RWPE2 (cell line): Measurements from ENCODE around the gene MPRIP.

Experiments used
- ATAC-seq: fragments of 200-7000 bp; cut with Tn5 transposase; 3 replicates; pipeline ENCODE4 v1.9.1; 2021; ENCODE audit warnings: low read depth
- DNase-seq: peaks from one replicate; pipeline ENCODE4 v3.0.0-alpha.2; 2020; ENCODE audit warnings: low spot score
- H3K27ac ChIP-seq: fragments of 450-650 bp; 2 replicates; pipeline ENCODE4 v1.5.1; 2017; ENCODE audit warnings: mild to moderate bottlenecking; ENCODE audit not compliant: poor library complexity, severe bottlenecking
- H3K27me3 ChIP-seq: fragments of 250-450 bp; sonication (Bioruptor Pico); 2 replicates; pipeline ENCODE4 v1.5.1; 2021; ENCODE audit warnings: mild to moderate bottlenecking, moderate library complexity; ENCODE audit not compliant: insufficient read depth, poor library complexity, severe bottlenecking
- H3K36me3 ChIP-seq: fragments of 250-450 bp; sonication (Bioruptor Pico); 2 replicates; pipeline ENCODE4 v1.5.1; 2020; ENCODE audit warnings: low read depth, mild to moderate bottlenecking, moderate library complexity
- H3K4me1 ChIP-seq: fragments of 250-450 bp; sonication (Bioruptor Pico); 2 replicates; pipeline ENCODE4 v1.5.1; 2021; ENCODE audit warnings: mild to moderate bottlenecking, moderate library complexity; ENCODE audit not compliant: insufficient read depth, poor library complexity, severe bottlenecking
- H3K4me3 ChIP-seq: fragments of 250-450 bp; sonication (Bioruptor Pico); 2 replicates; pipeline ENCODE4 v1.5.1; 2021; ENCODE audit warnings: mild to moderate bottlenecking, moderate library complexity; ENCODE audit not compliant: severe bottlenecking
- H3K9me3 ChIP-seq: fragments of 250-450 bp; sonication (Bioruptor Pico); 2 replicates; pipeline ENCODE4 v1.5.1; 2021; ENCODE audit warnings: mild to moderate bottlenecking, moderate library complexity; ENCODE audit not compliant: severe bottlenecking
- TF ChIP-seq, protein P1 (sequence below): fragments of 450-650 bp; IDR thresholded peaks from one replicate; pipeline ENCODE4 v1.5.1; 2017; ENCODE audit warnings: mild to moderate bottlenecking, moderate library complexity; ENCODE audit not compliant: poor library complexity, severe bottlenecking

The MPRIP gene

DNA sequence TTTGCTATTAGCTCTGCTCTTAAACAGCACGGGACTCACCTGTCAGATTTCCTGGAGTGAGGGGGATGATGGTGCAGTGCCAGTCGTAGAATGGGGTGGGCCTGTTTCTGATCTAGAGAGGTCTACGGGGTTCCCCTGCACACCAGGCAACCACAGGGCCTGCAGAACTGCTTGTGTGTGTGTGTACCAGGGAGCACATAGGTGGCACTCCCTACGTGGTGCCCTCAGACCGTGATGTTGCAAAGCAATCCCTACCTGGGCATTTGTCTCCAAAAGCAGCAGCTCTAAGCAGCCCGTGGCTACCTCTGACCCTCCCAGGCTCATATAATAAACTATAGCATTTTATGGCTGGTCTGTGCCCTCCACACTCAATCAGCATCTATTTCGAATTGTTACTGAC is 38.5 kb downstream of the MPRIP start:
- TF ChIP-seq, protein P1, sequence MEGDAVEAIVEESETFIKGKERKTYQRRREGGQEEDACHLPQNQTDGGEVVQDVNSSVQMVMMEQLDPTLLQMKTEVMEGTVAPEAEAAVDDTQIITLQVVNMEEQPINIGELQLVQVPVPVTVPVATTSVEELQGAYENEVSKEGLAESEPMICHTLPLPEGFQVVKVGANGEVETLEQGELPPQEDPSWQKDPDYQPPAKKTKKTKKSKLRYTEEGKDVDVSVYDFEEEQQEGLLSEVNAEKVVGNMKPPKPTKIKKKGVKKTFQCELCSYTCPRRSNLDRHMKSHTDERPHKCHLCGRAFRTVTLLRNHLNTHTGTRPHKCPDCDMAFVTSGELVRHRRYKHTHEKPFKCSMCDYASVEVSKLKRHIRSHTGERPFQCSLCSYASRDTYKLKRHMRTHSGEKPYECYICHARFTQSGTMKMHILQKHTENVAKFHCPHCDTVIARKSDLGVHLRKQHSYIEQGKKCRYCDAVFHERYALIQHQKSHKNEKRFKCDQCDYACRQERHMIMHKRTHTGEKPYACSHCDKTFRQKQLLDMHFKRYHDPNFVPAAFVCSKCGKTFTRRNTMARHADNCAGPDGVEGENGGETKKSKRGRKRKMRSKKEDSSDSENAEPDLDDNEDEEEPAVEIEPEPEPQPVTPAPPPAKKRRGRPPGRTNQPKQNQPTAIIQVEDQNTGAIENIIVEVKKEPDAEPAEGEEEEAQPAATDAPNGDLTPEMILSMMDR: no peak
- DNase-seq: peak; percentile 9
- Histone ChIP-seq H3K27ac (no peak overlapping the region), H3K9me3 (no peaks in the 10 kb centered on the region), H3K4me1 (no peaks in the 10 kb centered on the region), H3K36me3 (peaks cover 66% of the 10 kb centered on the region), H3K4me3 (no peak overlapping the region), H3K27me3 (no peaks in the 10 kb centered on the region)
- ATAC-seq: no peak

DNA sequence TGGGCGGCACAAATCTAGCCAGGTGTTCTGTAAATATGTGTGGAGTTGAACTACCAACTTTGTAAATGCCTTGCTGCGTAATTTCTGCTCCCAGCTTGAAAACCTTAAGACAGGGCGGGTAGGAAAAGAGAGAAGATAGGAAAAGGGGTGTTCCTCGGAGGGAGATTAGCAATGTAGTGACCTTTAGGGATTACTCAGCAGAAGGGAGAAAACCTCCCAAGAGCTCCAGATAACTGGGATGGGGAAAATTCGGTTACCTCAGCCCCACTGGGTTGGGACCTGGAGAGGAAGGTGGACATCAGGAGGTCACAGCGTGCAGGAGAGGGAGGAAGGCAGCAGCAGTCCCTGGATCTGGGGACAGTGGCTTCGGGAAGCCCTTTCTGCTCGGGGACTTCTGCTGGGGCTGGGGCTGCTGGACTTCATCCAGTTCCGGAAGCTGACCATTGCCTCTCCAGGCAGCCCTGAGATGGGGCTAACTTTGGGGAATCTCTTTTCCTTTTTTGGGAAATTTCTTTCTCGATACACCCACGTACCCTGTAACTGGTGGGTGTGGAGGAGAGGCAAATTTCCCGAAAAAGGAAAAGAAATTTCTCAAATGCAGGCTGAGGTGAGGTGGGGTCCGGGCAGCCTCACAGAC is 39.2 kb downstream of the MPRIP start:
- H3K27ac ChIP-seq: no peak overlapping the region

DNA sequence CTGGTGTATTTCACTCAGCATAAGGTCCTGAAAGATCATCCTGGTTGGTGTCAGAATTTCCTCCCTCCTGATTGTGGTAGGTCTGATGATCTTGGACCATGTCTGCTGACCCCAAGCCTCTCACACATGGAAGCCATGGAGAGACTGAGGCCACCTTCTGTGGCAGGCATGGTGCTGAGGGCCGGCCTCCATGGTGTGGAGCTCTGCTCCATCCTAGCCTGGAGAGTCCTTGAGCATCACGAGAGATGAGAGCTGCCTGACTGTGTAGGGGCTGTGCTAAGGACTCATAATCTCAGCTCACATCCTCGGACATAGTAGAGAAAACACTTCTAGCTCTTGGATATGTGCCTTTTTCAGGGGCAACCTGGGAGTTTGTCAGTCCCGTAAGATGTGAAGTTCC is 40.6 kb downstream of the MPRIP start:
- no peak overlapping the region for H3K27ac ChIP-seq
- peak; percentile 24 for DNase-seq

More for the DNA sequence above, 39.2 kb downstream of the MPRIP start:
- H3K4me1 ChIP-seq: peaks cover under 1% of the 10 kb centered on the region
- H3K27me3 ChIP-seq: no peaks in the 10 kb centered on the region
- ATAC-seq (no peak), DNase-seq (peak; percentile 17)
- no peaks in the 10 kb centered on the region for H3K9me3 ChIP-seq
- H3K36me3 ChIP-seq: peaks cover 67% of the 10 kb centered on the region
- TF ChIP-seq, protein P1: no peak
- H3K4me3 ChIP-seq: no peak overlapping the region

DNA sequence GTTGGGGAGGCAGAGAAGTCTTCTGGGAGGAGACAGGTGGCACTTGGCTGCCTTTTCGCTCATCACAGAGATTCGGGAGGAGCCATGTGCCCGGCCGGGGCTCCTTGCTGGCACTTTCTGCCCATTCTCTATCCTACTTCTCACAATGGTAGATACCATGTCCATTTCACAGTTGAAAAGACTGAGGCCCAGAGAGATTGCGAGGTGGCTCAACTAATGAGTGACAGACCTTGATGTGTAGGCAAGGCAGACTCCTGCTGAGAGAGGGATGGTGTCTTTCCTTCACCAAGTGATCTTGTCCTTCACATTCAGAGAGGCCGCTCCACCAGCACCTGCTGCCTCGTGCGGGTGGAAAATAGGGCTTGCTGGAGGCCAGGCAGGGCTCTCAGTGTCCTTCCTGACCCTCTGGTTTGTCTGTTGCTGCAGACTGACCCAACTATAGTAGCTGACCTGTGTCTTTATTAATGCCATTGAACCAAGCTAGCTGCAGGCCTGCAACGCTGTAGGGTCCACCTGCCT is 42.1 kb downstream of the MPRIP start:
- TF ChIP-seq, protein P1: no peak
- no peak overlapping the region for H3K27ac ChIP-seq

More for the DNA sequence above, 40.6 kb downstream of the MPRIP start:
- Histone ChIP-seq H3K4me1 (peaks cover 15% of the 10 kb centered on the region), H3K4me3 (no peak overlapping the region), H3K27me3 (no peaks in the 10 kb centered on the region), H3K9me3 (no peaks in the 10 kb centered on the region), H3K36me3 (peaks cover 67% of the 10 kb centered on the region)
- TF ChIP-seq, protein P1: no peak
- ATAC-seq: no peak

DNA sequence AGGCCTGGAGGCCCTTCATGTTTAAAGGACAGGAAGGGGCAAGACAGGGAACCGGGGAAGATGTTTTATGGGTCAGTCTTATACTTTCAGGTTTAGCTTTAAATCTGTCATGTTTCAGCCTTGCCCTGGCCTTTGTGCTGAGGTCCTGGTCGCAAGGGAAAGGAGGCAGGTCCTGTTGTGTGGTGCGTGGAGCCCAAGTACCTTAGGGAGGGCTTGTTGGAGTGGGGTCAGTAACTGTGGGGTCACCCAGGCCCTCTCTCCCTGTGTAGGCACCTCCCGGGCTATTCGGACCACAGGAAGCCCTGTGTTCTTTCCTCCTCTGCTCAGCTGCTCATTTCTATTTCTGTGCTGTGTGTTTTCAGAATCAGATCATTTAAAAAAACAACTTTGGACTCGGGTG is 42.7 kb downstream of the MPRIP start:
- ATAC-seq: no peak
- no peaks in the 10 kb centered on the region for H3K27me3 ChIP-seq
- H3K27ac ChIP-seq: no peak overlapping the region
- peaks cover 47% of the 10 kb centered on the region for H3K36me3 ChIP-seq
- H3K4me3 ChIP-seq: no peak overlapping the region
- TF ChIP-seq, protein P1: no peak
- peak; percentile 15 for DNase-seq
- H3K9me3 ChIP-seq: no peaks in the 10 kb centered on the region
- H3K4me1 ChIP-seq: peaks cover 22% of the 10 kb centered on the region

More for the DNA sequence above, 42.1 kb downstream of the MPRIP start:
- ATAC-seq: no peak
- no peaks in the 10 kb centered on the region for H3K27me3 ChIP-seq
- H3K4me3 ChIP-seq: no peak overlapping the region
- peak; percentile 24 for DNase-seq
- H3K4me1 ChIP-seq: peaks cover 18% of the 10 kb centered on the region
- no peaks in the 10 kb centered on the region for H3K9me3 ChIP-seq
- H3K36me3 ChIP-seq: peaks cover 52% of the 10 kb centered on the region
